OCI-LY1 (cell line): ENCODE results near the gene PPIE.

Experiments used
- H2AFZ ChIP-seq: fragments of 200-600 bp; sonication (generic), shearing (Covaris generic); 2 replicates; pipeline ENCODE4 v1.6.0; 2014; ENCODE audit warnings: antibody characterized with exemption, mild to moderate bottlenecking, low read length
- H3F3A ChIP-seq: fragments of 200-600 bp; sonication (generic), shearing (Covaris generic); 2 replicates; pipeline ENCODE4 v1.6.0; 2014; ENCODE audit warnings: mild to moderate bottlenecking, antibody characterized with exemption, low read length, moderate library complexity; ENCODE audit not compliant: insufficient read depth
- H3K27ac ChIP-seq: fragments of 200-600 bp; sonication (generic); 2 replicates; pipeline ENCODE4 v1.5.1; 2014; ENCODE audit warnings: low read length, mixed run types, mild to moderate bottlenecking, low read depth; ENCODE audit not compliant: poor library complexity, severe bottlenecking
- H3K27me3 ChIP-seq: fragments of 200-600 bp; sonication (generic); 2 replicates; pipeline ENCODE4 v1.6.0; 2014; ENCODE audit warnings: antibody characterized with exemption, mild to moderate bottlenecking, low read length, moderate library complexity; ENCODE audit not compliant: insufficient read depth
- H3K36me3 ChIP-seq: fragments of 200-600 bp; sonication (generic); 2 replicates; pipeline ENCODE4 v1.6.1; 2014; ENCODE audit warnings: mild to moderate bottlenecking, antibody characterized with exemption, low read length, moderate library complexity, mixed read lengths; ENCODE audit not compliant: insufficient read depth
- H3K4me1 ChIP-seq: fragments of 200-600 bp; sonication (generic); 2 replicates; pipeline ENCODE4 v1.5.1; 2014; ENCODE audit warnings: mild to moderate bottlenecking, low read length, moderate library complexity; ENCODE audit not compliant: insufficient read depth, severe bottlenecking
- H3K4me2 ChIP-seq: fragments of 200-600 bp; sonication (generic), shearing (Covaris generic); 2 replicates; pipeline ENCODE4 v1.6.1; 2014; ENCODE audit warnings: low read length
- H3K4me3 ChIP-seq: fragments of 200-600 bp; sonication (generic); 2 replicates; pipeline ENCODE4 v1.5.1; 2014; ENCODE audit warnings: low read length, low read depth, mild to moderate bottlenecking, mixed read lengths; ENCODE audit not compliant: poor library complexity, severe bottlenecking
- H3K79me2 ChIP-seq: fragments of 200-600 bp; shearing (Covaris generic); 2 replicates; pipeline ENCODE4 v1.6.1; 2016; ENCODE audit warnings: mixed run types, low read length, mixed read lengths; ENCODE audit not compliant: insufficient read depth
- H3K9ac ChIP-seq: fragments of 200-600 bp; sonication (generic), shearing (Covaris generic); 2 replicates; pipeline ENCODE4 v1.6.1; 2014; ENCODE audit warnings: mild to moderate bottlenecking, low read length, mixed read lengths
- H3K9me2 ChIP-seq: fragments of 200-600 bp; sonication (generic), shearing (Covaris generic); 2 replicates; pipeline ENCODE4 v1.6.1; 2014; ENCODE audit warnings: low read depth, mild to moderate bottlenecking, low read length, mixed read lengths
- H3K9me3 ChIP-seq: fragments of 200-600 bp; shearing (Covaris generic); 2 replicates; pipeline ENCODE4 v1.6.1; 2014; ENCODE audit warnings: low read length, mixed read lengths
- H4K20me1 ChIP-seq: fragments of 200-600 bp; sonication (generic), shearing (Covaris generic); 2 replicates; pipeline ENCODE4 v1.6.0; 2016; ENCODE audit warnings: mild to moderate bottlenecking, low read length; ENCODE audit not compliant: insufficient read depth
- CTCF ChIP-seq: fragments of 200-600 bp; sonication (generic), shearing (Covaris generic); IDR thresholded peaks from 2 replicates; pipeline ENCODE4 v1.5.1; 2017; ENCODE audit warnings: mild to moderate bottlenecking, antibody characterized with exemption, low read length, moderate library complexity, mixed read lengths
- EZH2 ChIP-seq: fragments of 200-600 bp; sonication (generic), shearing (Covaris generic); IDR thresholded peaks from 2 replicates; pipeline ENCODE4 v1.8.0; 2017; ENCODE audit warnings: borderline replicate concordance, mixed run types, mild to moderate bottlenecking, antibody characterized with exemption, low read length, moderate library complexity, mixed read lengths

Gene PPIE

GRCh38 chr1:39812913-39813312 is 74.2 kb downstream of the PPIE start:
- Histone ChIP-seq H3K4me3 (no peak overlapping the region), H3F3A (no peaks in the 10 kb centered on the region)

More at GRCh38 chr1:39812913-39813312, 74.2 kb downstream of the PPIE start:
- no peak overlapping the region for H3K4me2 ChIP-seq
- no peaks in the 10 kb centered on the region; the same call in 1 of the 2 replicates for H3K36me3 ChIP-seq
- no peak overlapping the region for H2AFZ ChIP-seq
- H3K9me2 ChIP-seq, result no peaks in the 10 kb centered on the region
- H4K20me1 ChIP-seq, result no peaks in the 10 kb centered on the region
- H3K27me3 ChIP-seq, result no peaks in the 10 kb centered on the region
- H3K79me2 ChIP-seq, result no peaks in the 10 kb centered on the region
- H3K27ac ChIP-seq, result no peak overlapping the region
- no peak for TF ChIP-seq EZH2
- no peak for TF ChIP-seq CTCF
- H3K4me1 ChIP-seq, result peaks cover 6% of the 10 kb centered on the region
- no peak overlapping the region for H3K9ac ChIP-seq
- H3K9me3 ChIP-seq, result no peaks in the 10 kb centered on the region
